GM13976 (cell line): ENCODE results near the gene SDHAF1.

Experiments
- DNase-seq: peaks from one replicate; pipeline ENCODE4 v3.0.0; 2012; ENCODE audit warnings: low spot score
- CTCF ChIP-seq: IDR thresholded peaks from 2 replicates; pipeline ENCODE4 v1.5.1; 2012; ENCODE audit warnings: borderline replicate concordance, mild to moderate bottlenecking; ENCODE audit not compliant: insufficient read depth; ENCODE audit errors: extremely low read depth, missing control alignments, control extremely low read depth
- in situ Hi-C: fragments of 300-500 bp; cut with MboI; formaldehyde crosslinking; loops from one replicate; pipeline ENCODE4 v1.12.0; 2022; ENCODE audit warnings: low sequenced_read_pairs, mixed read lengths, inconsistent platforms; ENCODE audit not compliant: unreplicated experiment

Gene SDHAF1

DNA sequence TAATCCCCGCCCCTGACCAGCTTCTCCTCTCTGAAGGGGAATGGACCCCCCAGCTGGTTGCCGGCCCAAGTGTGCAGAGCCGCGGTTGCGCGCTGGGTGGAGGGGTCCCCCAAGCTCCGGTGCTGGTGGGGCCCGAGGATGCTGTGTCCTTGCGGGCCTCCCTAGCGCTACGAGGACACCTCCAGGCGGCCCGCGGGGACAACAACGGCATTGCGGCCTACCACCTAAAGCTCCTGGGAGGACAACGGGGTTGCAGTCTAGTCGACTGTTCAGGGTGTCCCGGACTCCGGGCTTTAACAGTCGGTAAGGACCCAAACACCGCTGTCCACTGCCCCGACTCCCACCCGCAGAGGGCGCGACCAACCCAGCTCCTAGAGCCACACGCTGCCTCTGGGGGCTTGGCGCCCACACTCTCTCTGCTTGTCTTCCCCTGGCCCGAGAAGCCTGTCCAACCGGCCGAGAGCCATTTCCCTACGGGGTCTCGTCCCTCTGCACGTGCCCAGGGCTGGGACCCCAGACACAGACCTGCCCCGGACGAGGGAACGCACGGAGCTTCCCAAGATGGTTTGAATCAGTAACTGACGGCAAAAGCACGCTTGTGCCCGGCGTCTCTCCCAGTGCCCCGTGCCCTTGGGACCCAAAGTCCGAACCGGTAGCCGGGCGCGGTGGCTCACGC lies 927 bp upstream of the SDHAF1 start:
- peak; percentile 64 for DNase-seq
- in situ Hi-C loops: no loop called here
- TF ChIP-seq CTCF: peak; percentile 19

DNA sequence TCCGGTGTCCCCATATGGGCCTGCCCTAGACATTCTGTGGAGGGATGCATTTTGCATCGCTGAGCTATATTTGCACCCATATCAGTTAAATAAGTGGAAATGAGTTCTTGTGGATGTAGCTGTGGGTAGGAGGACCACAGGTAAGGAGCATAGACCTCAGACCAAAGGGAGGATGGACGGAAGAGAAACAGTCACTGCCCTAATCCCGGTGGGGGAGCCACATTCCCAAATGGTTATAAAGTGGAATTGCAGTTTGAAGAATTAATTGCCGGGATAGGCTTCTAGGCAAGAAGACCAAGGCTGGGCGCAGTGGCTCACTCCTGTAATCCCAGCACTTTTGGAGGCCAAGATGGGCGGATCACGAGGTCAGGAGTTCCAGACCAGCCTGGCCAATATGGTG lies 1.8 kb downstream of the SDHAF1 start:
- in situ Hi-C loops: no loop called here

GRCh38 chr19:36001605-36002004 lies 6.6 kb downstream of the SDHAF1 start:
- no peak for DNase-seq
- TF ChIP-seq CTCF: no peak
- in situ Hi-C loops: no loop called here

More for the DNA sequence above, 1.8 kb downstream of the SDHAF1 start:
- no peak for DNase-seq
- TF ChIP-seq CTCF: no peak

DNA sequence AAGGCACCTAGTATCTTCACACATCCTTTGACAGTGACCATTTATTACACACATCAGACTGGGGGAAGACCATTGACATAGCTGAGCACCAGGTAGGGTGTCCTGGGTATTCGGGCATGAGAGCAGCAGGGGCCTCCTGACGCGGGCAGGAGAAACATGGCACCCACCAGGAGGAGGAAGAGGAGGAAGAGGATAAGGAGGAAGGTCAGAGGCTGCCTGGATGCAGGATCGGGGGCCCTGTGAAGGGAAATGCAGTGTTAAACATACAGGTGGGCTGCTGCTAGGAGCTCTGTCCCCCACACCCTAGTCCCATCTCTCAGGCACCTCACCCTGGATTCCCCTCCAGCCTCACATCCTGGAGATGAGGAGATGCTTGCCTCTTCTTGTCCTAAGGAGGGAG lies 8.3 kb downstream of the SDHAF1 start:
- no peak for DNase-seq
- in situ Hi-C loops: no loop called here
- no peak for TF ChIP-seq CTCF

GRCh38 chr19:36006955-36007354 lies 12.0 kb downstream of the SDHAF1 start:
- in situ Hi-C loops: no loop called here

DNA sequence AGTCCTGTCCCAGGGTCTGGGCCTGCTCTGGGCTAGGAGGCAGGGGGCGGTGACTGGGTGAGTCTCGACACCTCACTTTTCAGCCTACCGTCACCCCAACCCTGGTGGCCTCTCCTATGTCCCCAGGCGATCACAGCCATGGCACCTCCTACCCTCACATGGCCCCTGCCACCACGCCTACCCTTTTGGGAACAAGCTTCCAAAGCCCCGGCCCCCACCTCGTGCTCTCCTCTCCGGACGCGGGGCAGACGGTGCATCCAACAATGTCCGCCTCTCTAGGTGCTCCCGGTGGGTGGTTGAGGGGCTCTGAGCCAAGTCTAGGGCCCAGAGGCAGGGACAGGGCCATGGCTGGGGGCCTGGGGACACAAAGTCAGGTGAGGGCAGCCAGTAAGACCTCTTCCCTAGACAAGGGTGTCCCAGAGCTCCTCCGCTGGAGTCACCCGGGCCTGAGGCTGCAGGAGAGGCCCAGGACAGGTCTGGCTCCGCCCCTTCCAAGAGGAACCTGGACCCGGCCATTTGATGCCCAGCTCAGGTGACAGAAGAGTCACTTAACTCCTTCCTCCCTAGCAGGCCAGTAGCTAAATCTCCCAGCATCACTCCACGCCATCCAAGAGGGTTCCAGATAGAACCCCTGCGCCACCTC lies 13.5 kb downstream of the SDHAF1 start, which contains the start of gene SYNE4:
Gene SYNE4 (minus strand): TSS at position 478 of the 643 bp plus-strand sequence. CDS start 132 bp downstream, at position 346.
- no peak for TF ChIP-seq CTCF
- in situ Hi-C loops: no loop called here
- no peak for DNase-seq

More at GRCh38 chr19:36006955-36007354, 12.0 kb downstream of the SDHAF1 start:
- TF ChIP-seq CTCF: no peak
- DNase-seq: no peak
